ENCODE results near the gene FBXL17.
A peak's percentile ranks its signal among the peaks of the same experiment; 100 is the strongest.

FBXL17 gene

GRCh38 chr5:107849118-107849517 is 532.8 kb downstream of the FBXL17 start:
- no peak for DNase-seq

- DNase-seq, result no peak
These were observed 541.3 kb downstream of the FBXL17 start for GRCh38 chr5:107840592-107840991.

- DNase-seq, result no peak
These were observed 541.7 kb downstream of the FBXL17 start for GRCh38 chr5:107840161-107840560.

- no peak for DNase-seq
These were observed 546.8 kb downstream of the FBXL17 start for GRCh38 chr5:107835096-107835495.

GRCh38 chr5:107832746-107833145 is 549.2 kb downstream of the FBXL17 start:
- no peak for DNase-seq

- peak; percentile 66 for DNase-seq
These were observed 550.1 kb downstream of the FBXL17 start for GRCh38 chr5:107831612-107832395.

- DNase-seq, result no peak
These were observed 551.1 kb downstream of the FBXL17 start for GRCh38 chr5:107830750-107831149.

GRCh38 chr5:107826311-107827000 is 555.4 kb downstream of the FBXL17 start:
- no peak for DNase-seq

- no peak for DNase-seq
These were observed 557.1 kb downstream of the FBXL17 start for GRCh38 chr5:107824821-107825220.

- no peak for DNase-seq
These were observed 560.6 kb downstream of the FBXL17 start for GRCh38 chr5:107821288-107821687.

- DNase-seq, result no peak
These were observed 561.5 kb downstream of the FBXL17 start for GRCh38 chr5:107820429-107820828.

GRCh38 chr5:107817951-107818350 is 563.9 kb downstream of the FBXL17 start:
- no peak for DNase-seq

GRCh38 chr5:107817436-107817835 is 564.5 kb downstream of the FBXL17 start:
- no peak for DNase-seq

GRCh38 chr5:107815109-107815508 is 566.8 kb downstream of the FBXL17 start:
- DNase-seq, result no peak

GRCh38 chr5:107814183-107814827 is 567.6 kb downstream of the FBXL17 start:
- DNase-seq, result no peak

- DNase-seq, result no peak
These were observed 568.3 kb downstream of the FBXL17 start for GRCh38 chr5:107813559-107813958.

- peak; percentile 82 for DNase-seq
These were observed 569.2 kb downstream of the FBXL17 start for GRCh38 chr5:107812570-107813141.

- peak; percentile 50 for DNase-seq
These were observed 572.5 kb downstream of the FBXL17 start for GRCh38 chr5:107809201-107810034.

All from EL (cell line).